Measurements from ENCODE around the gene SOHLH1. TPM values are rescaled to one million over a fixed set of nuclear protein-coding genes. Genes with fewer than 3 reads are reported as not detected.

Gene SOHLH1
- total and polyA plus RNA-seq, 2 experiments from 2014 or later, result not detected

GRCh38 chr9:135692410-135692809 lies 6.9 kb downstream of the SOHLH1 start:
- no peak for TF ChIP-seq CTCF (IDR thresholded peaks at IDR 0.05; ENCODE audit: low read depth, low read length)
- no peak overlapping the region for H3K4me3 ChIP-seq
- H3K27me3 ChIP-seq, result no peaks in the 10 kb centered on the region
- no peaks in the 10 kb centered on the region for H3K4me1 ChIP-seq (ENCODE audit: low read depth)
- H3K27ac ChIP-seq, result no peak overlapping the region
- H3K9me3 ChIP-seq (ENCODE audit: low read depth), result no peaks in the 10 kb centered on the region
- H3K36me3 ChIP-seq, result no peaks in the 10 kb centered on the region
- DNase-seq (ENCODE audit: low read depth in 1 of 2, low spot score in 1 of 2), result no peak

GRCh38 chr9:135690836-135691570 lies 8.3 kb downstream of the SOHLH1 start:
- Histone ChIP-seq H3K27me3 (no peaks in the 10 kb centered on the region), H3K36me3 (no peaks in the 10 kb centered on the region), H3K4me1 (ENCODE audit: low read depth) (no peaks in the 10 kb centered on the region), H3K4me3 (no peak overlapping the region), H3K27ac (no peak overlapping the region), H3K9me3 (ENCODE audit: low read depth) (no peaks in the 10 kb centered on the region)
- TF ChIP-seq CTCF (IDR thresholded peaks at IDR 0.05; ENCODE audit: low read depth, low read length), result no peak
- DNase-seq (ENCODE audit: low read depth in 1 of 2, low spot score in 1 of 2), result no peak

- no peak for TF ChIP-seq CTCF (IDR thresholded peaks at IDR 0.05; ENCODE audit: low read depth, low read length)
- Histone ChIP-seq H3K27me3 (no peaks in the 10 kb centered on the region), H3K4me1 (ENCODE audit: low read depth) (no peaks in the 10 kb centered on the region), H3K36me3 (no peaks in the 10 kb centered on the region), H3K27ac (no peak overlapping the region), H3K9me3 (ENCODE audit: low read depth) (no peaks in the 10 kb centered on the region), H3K4me3 (no peak overlapping the region)
- no peak for DNase-seq (ENCODE audit: low read depth in 1 of 2, low spot score in 1 of 2)
Observed at GRCh38 chr9:135689011-135689410, 10.3 kb downstream of the SOHLH1 start.

- Histone ChIP-seq H3K27ac (no peak overlapping the region), H3K4me1 (ENCODE audit: low read depth) (no peaks in the 10 kb centered on the region), H3K36me3 (no peaks in the 10 kb centered on the region), H3K4me3 (no peak overlapping the region), H3K27me3 (no peaks in the 10 kb centered on the region), H3K9me3 (ENCODE audit: low read depth) (no peaks in the 10 kb centered on the region)
- TF ChIP-seq CTCF (IDR thresholded peaks at IDR 0.05; ENCODE audit: low read depth, low read length), result no peak
- no peak for DNase-seq (ENCODE audit: low read depth in 1 of 2, low spot score in 1 of 2)
Observed at GRCh38 chr9:135687216-135687615, 12.1 kb downstream of the SOHLH1 start.

- Histone ChIP-seq H3K27ac (no peak overlapping the region), H3K4me3 (no peak overlapping the region), H3K9me3 (ENCODE audit: low read depth) (no peaks in the 10 kb centered on the region), H3K4me1 (ENCODE audit: low read depth) (no peaks in the 10 kb centered on the region), H3K36me3 (no peaks in the 10 kb centered on the region), H3K27me3 (no peaks in the 10 kb centered on the region)
- TF ChIP-seq CTCF (IDR thresholded peaks at IDR 0.05; ENCODE audit: low read depth, low read length), result no peak
- DNase-seq (ENCODE audit: low read depth in 1 of 2, low spot score in 1 of 2), result no peak
Observed at GRCh38 chr9:135684691-135685090, 14.6 kb downstream of the SOHLH1 start.

Measured in cardiac muscle cell (in vitro differentiated cells and primary cell).